H9 (cell line): Measurements from ENCODE around the gene CDH5. TPM values are rescaled to one million over a fixed set of nuclear protein-coding genes. Genes with fewer than 3 reads are reported as not detected.

Experiments used
- DNase-seq: peaks from one replicate; pipeline ENCODE4 v3.0.0-alpha.2; 2017
- H2AFZ ChIP-seq: one replicate; pipeline ENCODE4 v1.6.1; 2013; ENCODE audit warnings: mild to moderate bottlenecking, low read length, control low read depth, moderate library complexity
- H2AK5ac ChIP-seq: 2 replicates; pipeline ENCODE4 v1.6.1; 2013; ENCODE audit warnings: low read length, control low read depth, mixed read lengths; ENCODE audit not compliant: insufficient read length
- H2BK120ac ChIP-seq: one replicate; pipeline ENCODE4 v1.6.1; 2013; ENCODE audit warnings: low read depth, mild to moderate bottlenecking, low read length, control low read depth, inconsistent platforms; ENCODE audit not compliant: poor library complexity, severe bottlenecking
- H2BK12ac ChIP-seq: 2 replicates; pipeline ENCODE4 v1.6.1; 2013; ENCODE audit warnings: low read length, control low read depth, mixed read lengths, low read depth; ENCODE audit not compliant: insufficient read length
- H2BK15ac ChIP-seq: 2 replicates; pipeline ENCODE4 v1.6.1; 2013; ENCODE audit warnings: low read depth, low read length, control low read depth
- H2BK20ac ChIP-seq: one replicate; pipeline ENCODE4 v1.6.1; 2013; ENCODE audit warnings: low read depth, mild to moderate bottlenecking, low read length, control low read depth, inconsistent platforms; ENCODE audit not compliant: poor library complexity, severe bottlenecking
- H2BK5ac ChIP-seq: 2 replicates; pipeline ENCODE4 v1.6.1; 2013; ENCODE audit warnings: low read length, control low read depth, mixed read lengths; ENCODE audit not compliant: insufficient read length
- H3K14ac ChIP-seq: 2 replicates; pipeline ENCODE4 v1.6.1; 2013; ENCODE audit warnings: low read length, control low read depth; ENCODE audit not compliant: insufficient read depth
- H3K18ac ChIP-seq: 2 replicates; pipeline ENCODE4 v1.6.1; 2013; ENCODE audit warnings: low read depth, mild to moderate bottlenecking, mixed read lengths, low read length, control low read depth; ENCODE audit not compliant: insufficient read length
- H3K23ac ChIP-seq: 2 replicates; pipeline ENCODE4 v1.6.1; 2013; ENCODE audit warnings: low read length, control low read depth, mixed read lengths, low read depth; ENCODE audit not compliant: insufficient read length
- H3K23me2 ChIP-seq: 2 replicates; pipeline ENCODE4 v1.6.1; 2013; ENCODE audit warnings: low read depth, mild to moderate bottlenecking, mixed read lengths, low read length, control low read depth; ENCODE audit not compliant: insufficient read length, poor library complexity, severe bottlenecking
- H3K27ac ChIP-seq: 2 replicates; pipeline ENCODE4 v1.5.1; 2013; ENCODE audit warnings: low read length, control low read depth, mixed read lengths, low read depth; ENCODE audit not compliant: insufficient read length
- H3K27me3 ChIP-seq: 2 replicates; pipeline ENCODE4 v1.6.1; 2013; ENCODE audit warnings: low read length, control low read depth, inconsistent platforms; ENCODE audit not compliant: insufficient read depth
- H3K4ac ChIP-seq: 2 replicates; pipeline ENCODE4 v1.6.1; 2013; ENCODE audit warnings: low read depth, mild to moderate bottlenecking, control low read depth, inconsistent platforms, low read length, moderate library complexity
- H3K4me1 ChIP-seq: 2 replicates; pipeline ENCODE4 v1.6.1; 2013; ENCODE audit warnings: low read length, control low read depth, inconsistent platforms; ENCODE audit not compliant: insufficient read depth
- H3K4me2 ChIP-seq: 2 replicates; pipeline ENCODE4 v1.6.1; 2013; ENCODE audit warnings: low read length, control low read depth, mixed read lengths; ENCODE audit not compliant: insufficient read length, insufficient read depth
- H3K56ac ChIP-seq: 2 replicates; pipeline ENCODE4 v1.6.1; 2013; ENCODE audit warnings: low read depth, mild to moderate bottlenecking, mixed read lengths, low read length, control low read depth; ENCODE audit not compliant: insufficient read length
- H3K79me1 ChIP-seq: 2 replicates; pipeline ENCODE4 v1.6.1; 2013; ENCODE audit warnings: low read depth, mild to moderate bottlenecking, moderate library complexity, low read length, control low read depth, inconsistent platforms; ENCODE audit not compliant: insufficient read depth, poor library complexity, severe bottlenecking
- H3K79me2 ChIP-seq: 2 replicates; pipeline ENCODE4 v1.6.1; 2013; ENCODE audit warnings: low read length, control low read depth, inconsistent platforms; ENCODE audit not compliant: insufficient read depth
- H3K9ac ChIP-seq: 2 replicates; pipeline ENCODE4 v1.6.1; 2013; ENCODE audit warnings: low read length, control low read depth, mixed read lengths; ENCODE audit not compliant: insufficient read length; ENCODE audit errors: extremely low read depth
- H3K9me3 ChIP-seq: one replicate; pipeline ENCODE4 v1.6.1; 2013; ENCODE audit warnings: low read depth, low read length, inconsistent platforms; ENCODE audit not compliant: control insufficient read depth
- H3T11ph ChIP-seq: one replicate; pipeline ENCODE4 v1.6.1; 2013; ENCODE audit warnings: mild to moderate bottlenecking, low read length, control low read depth, inconsistent platforms
- H4K20me1 ChIP-seq: one replicate; pipeline ENCODE4 v1.6.1; 2013; ENCODE audit not compliant: control insufficient read depth, insufficient read length, insufficient read depth
- H4K5ac ChIP-seq: 2 replicates; pipeline ENCODE4 v1.6.1; 2013; ENCODE audit warnings: low read depth, mild to moderate bottlenecking, mixed read lengths, low read length, control low read depth; ENCODE audit not compliant: insufficient read length
- H4K8ac ChIP-seq: replicated peaks from 2 replicates; pipeline ENCODE4 v1.6.1; 2013; ENCODE audit warnings: low read length, control low read depth, mixed read lengths, low read depth; ENCODE audit not compliant: insufficient read length
- H4K91ac ChIP-seq: 2 replicates; pipeline ENCODE4 v1.6.1; 2013; ENCODE audit warnings: low read depth, mild to moderate bottlenecking, moderate library complexity, mixed read lengths, low read length, control low read depth; ENCODE audit not compliant: insufficient read length
- H3K27ac Mint-ChIP-seq, 3 experiments: 2 replicates in 2 of 3; 3 replicates in 1 of 3; pipeline ENCODE4 v1.8.0; 2020 to 2021; ENCODE audit warnings: mixed read lengths in 3 of 3, mild to moderate bottlenecking in 1 of 3, moderate library complexity in 1 of 3
- H3K27me3 Mint-ChIP-seq: 2 replicates; pipeline ENCODE4 v1.8.0; 2021; ENCODE audit warnings: low read depth, mild to moderate bottlenecking, moderate library complexity, mixed read lengths
- H3K36me3 Mint-ChIP-seq, 3 experiments: 2 replicates in 2 of 3; 3 replicates in 1 of 3; pipeline ENCODE4 v1.8.0; 2020 to 2021; ENCODE audit warnings: low read depth in 3 of 3, mixed read lengths in 3 of 3; ENCODE audit not compliant: insufficient read depth in 1 of 3
- H3K4me1 Mint-ChIP-seq, 2 experiments: 2 replicates each; pipeline ENCODE4 v1.8.0; 2020; ENCODE audit warnings: mixed read lengths in 2 of 2
- H3K4me3 Mint-ChIP-seq, 2 experiments: 2 replicates in 1 of 2; 3 replicates in 1 of 2; pipeline ENCODE4 v1.8.0; 2020 to 2021; ENCODE audit warnings: mild to moderate bottlenecking in 2 of 2, mixed read lengths in 2 of 2, moderate library complexity in 1 of 2
- H3K9me3 Mint-ChIP-seq, 2 experiments: 2 replicates in 1 of 2; 3 replicates in 1 of 2; pipeline ENCODE4 v1.8.0; 2020; ENCODE audit warnings: mild to moderate bottlenecking in 2 of 2, mixed read lengths in 2 of 2, moderate library complexity in 1 of 2
- WGBS: extraction: QIAGEN DNeasy Blood & Tissue Kit; methylation state at CpG from one replicate; pipeline ENCODE4 v1.1.7; 2013; ENCODE audit warnings: missing lambda C conversion rate, low lambda C conversion rate, mixed read lengths; ENCODE audit not compliant: insufficient read length; ENCODE audit errors: extremely low coverage; 5-methylcytosine and 5-hydroxymethylcytosine counted together
- total RNA-seq: library from RNA; stranded (reverse); gene quantifications from 2 replicates; pipeline ENCODE4 v1.2.1, GENCODE V29; 2021
- TF ChIP-seq, protein P1 (sequence below): fragments of 200-600 bp; sonication (generic); conservative IDR thresholded peaks from 3 replicates; pipeline ENCODE4 v1.8.0; 2021; ENCODE audit warnings: antibody characterized with exemption, mild to moderate bottlenecking

CDH5 gene
- total RNA-seq, 1 experiment from 2014 or later: 0.20 TPM

GRCh38 chr16:66439051-66439730, 72.7 kb downstream of the CDH5 start:
- H3K36me3 Mint-ChIP-seq: no peaks in the 10 kb centered on the region
- no peaks in the 10 kb centered on the region for H3K23me2 ChIP-seq
- H3K9me3 Mint-ChIP-seq: no peaks in the 10 kb centered on the region

More at GRCh38 chr16:66439051-66439730, 72.7 kb downstream of the CDH5 start:
- no peak overlapping the region for H3K27ac ChIP-seq
- WGBS: no CpG with 5 or more reads among the region's 5 CpGs
- H3K9me3 ChIP-seq: no peaks in the 10 kb centered on the region
- H3K56ac ChIP-seq: no peak overlapping the region
- no peak overlapping the region for H2BK120ac ChIP-seq
- no peaks in the 10 kb centered on the region for H3K79me1 ChIP-seq
- H3K4me1 Mint-ChIP-seq: peaks cover 15 to 29% of the 10 kb centered on the region in 2 experiments
- H3K18ac ChIP-seq: no peak overlapping the region
- no peak overlapping the region for H4K91ac ChIP-seq
- H3K14ac ChIP-seq: no peak overlapping the region
- no peak overlapping the region for H3K4me2 ChIP-seq
- no peak overlapping the region for H2AK5ac ChIP-seq
- no peak overlapping the region for H2BK5ac ChIP-seq
- H3K27ac Mint-ChIP-seq: no peak overlapping the region
- TF ChIP-seq, protein P1, sequence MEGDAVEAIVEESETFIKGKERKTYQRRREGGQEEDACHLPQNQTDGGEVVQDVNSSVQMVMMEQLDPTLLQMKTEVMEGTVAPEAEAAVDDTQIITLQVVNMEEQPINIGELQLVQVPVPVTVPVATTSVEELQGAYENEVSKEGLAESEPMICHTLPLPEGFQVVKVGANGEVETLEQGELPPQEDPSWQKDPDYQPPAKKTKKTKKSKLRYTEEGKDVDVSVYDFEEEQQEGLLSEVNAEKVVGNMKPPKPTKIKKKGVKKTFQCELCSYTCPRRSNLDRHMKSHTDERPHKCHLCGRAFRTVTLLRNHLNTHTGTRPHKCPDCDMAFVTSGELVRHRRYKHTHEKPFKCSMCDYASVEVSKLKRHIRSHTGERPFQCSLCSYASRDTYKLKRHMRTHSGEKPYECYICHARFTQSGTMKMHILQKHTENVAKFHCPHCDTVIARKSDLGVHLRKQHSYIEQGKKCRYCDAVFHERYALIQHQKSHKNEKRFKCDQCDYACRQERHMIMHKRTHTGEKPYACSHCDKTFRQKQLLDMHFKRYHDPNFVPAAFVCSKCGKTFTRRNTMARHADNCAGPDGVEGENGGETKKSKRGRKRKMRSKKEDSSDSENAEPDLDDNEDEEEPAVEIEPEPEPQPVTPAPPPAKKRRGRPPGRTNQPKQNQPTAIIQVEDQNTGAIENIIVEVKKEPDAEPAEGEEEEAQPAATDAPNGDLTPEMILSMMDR: no peak
- no peak overlapping the region for H3K23ac ChIP-seq
- H3T11ph ChIP-seq: no peak overlapping the region
- H4K8ac ChIP-seq: no peak overlapping the region
- no peak overlapping the region for H4K5ac ChIP-seq
- H3K27me3 Mint-ChIP-seq: peaks cover 32% of the 10 kb centered on the region
- H2BK15ac ChIP-seq: no peak overlapping the region
- H3K9ac ChIP-seq: no peak overlapping the region
- no peaks in the 10 kb centered on the region for H3K79me2 ChIP-seq
- H2BK20ac ChIP-seq: no peak overlapping the region
- no peak overlapping the region for H2BK12ac ChIP-seq
- H3K4me3 Mint-ChIP-seq: no peak overlapping the region
- no peak overlapping the region for H2AFZ ChIP-seq
- H3K27me3 ChIP-seq: no peaks in the 10 kb centered on the region
- H4K20me1 ChIP-seq: no peaks in the 10 kb centered on the region
- DNase-seq: no peak
- peaks cover 5% of the 10 kb centered on the region; the same call in 1 of the 2 replicates for H3K4me1 ChIP-seq
- no peak overlapping the region for H3K4ac ChIP-seq
